DOHH2 (cell line): ENCODE data around the gene SCAMP5.

Experiments
- H3F3A ChIP-seq: fragments of 200-600 bp; sonication (generic), shearing (Covaris generic); 2 replicates; pipeline ENCODE4 v1.6.0; 2016; ENCODE audit warnings: antibody characterized with exemption, mild to moderate bottlenecking; ENCODE audit not compliant: control insufficient read depth, insufficient read depth
- H3K27ac ChIP-seq: fragments of 200-600 bp; sonication (generic); 2 replicates; pipeline ENCODE4 v1.5.1; 2014; ENCODE audit warnings: low read depth, mild to moderate bottlenecking, low read length, moderate library complexity
- H3K27me3 ChIP-seq: fragments of 200-600 bp; sonication (generic); 2 replicates; pipeline ENCODE4 v1.6.1; 2014; ENCODE audit warnings: mild to moderate bottlenecking, low read length, mixed read lengths; ENCODE audit not compliant: control insufficient read depth
- H3K36me3 ChIP-seq: fragments of 200-600 bp; sonication (generic); 2 replicates; pipeline ENCODE4 v1.6.1; 2014; ENCODE audit warnings: mild to moderate bottlenecking, low read length, moderate library complexity, mixed read lengths; ENCODE audit not compliant: control insufficient read depth
- H3K4me1 ChIP-seq: fragments of 200-600 bp; sonication (generic); 2 replicates; pipeline ENCODE4 v1.6.1; 2014; ENCODE audit warnings: mild to moderate bottlenecking, low read length, mixed read lengths; ENCODE audit not compliant: control insufficient read depth
- H3K4me2 ChIP-seq: fragments of 200-600 bp; sonication (generic); 2 replicates; pipeline ENCODE4 v1.6.0; 2014; ENCODE audit warnings: mild to moderate bottlenecking, low read length, moderate library complexity
- H3K4me3 ChIP-seq: fragments of 200-600 bp; sonication (generic); 2 replicates; pipeline ENCODE4 v1.5.1; 2014; ENCODE audit warnings: mild to moderate bottlenecking, low read length, mixed read lengths
- H3K79me2 ChIP-seq: fragments of 200-600 bp; sonication (generic); 2 replicates; pipeline ENCODE4 v1.6.1; 2014; ENCODE audit warnings: mild to moderate bottlenecking, low read length, mixed read lengths; ENCODE audit not compliant: control insufficient read depth
- H3K9me2 ChIP-seq: fragments of 200-600 bp; sonication (generic); replicated peaks from 2 replicates; pipeline ENCODE4 v1.6.1; 2014; ENCODE audit warnings: mild to moderate bottlenecking, low read length, mixed read lengths; ENCODE audit not compliant: control insufficient read depth
- H3K9me3 ChIP-seq: fragments of 200-600 bp; sonication (generic); 2 replicates; pipeline ENCODE4 v1.6.1; 2014; ENCODE audit warnings: antibody characterized with exemption, low read length, mixed read lengths; ENCODE audit not compliant: control insufficient read depth, insufficient read depth
- H4K20me1 ChIP-seq: fragments of 200-600 bp; sonication (generic); 2 replicates; pipeline ENCODE4 v1.6.0; 2014; ENCODE audit warnings: low read depth, mild to moderate bottlenecking, antibody characterized with exemption, low read length, moderate library complexity; ENCODE audit not compliant: control insufficient read depth, insufficient read depth
- EZH2phosphoT487 ChIP-seq: fragments of 200-600 bp; sonication (generic); IDR thresholded peaks from 2 replicates; pipeline ENCODE4 v1.6.1; 2017; ENCODE audit warnings: borderline replicate concordance, mild to moderate bottlenecking, antibody characterized with exemption, low read length, moderate library complexity, mixed read lengths
- TF ChIP-seq, protein P1 (sequence below): fragments of 200-600 bp; sonication (generic); IDR thresholded peaks from one replicate; pipeline ENCODE4 v1.5.1; 2014; ENCODE audit warnings: antibody characterized with exemption, mild to moderate bottlenecking, low read depth, low read length; ENCODE audit not compliant: poor library complexity, severe bottlenecking

Gene SCAMP5

DNA sequence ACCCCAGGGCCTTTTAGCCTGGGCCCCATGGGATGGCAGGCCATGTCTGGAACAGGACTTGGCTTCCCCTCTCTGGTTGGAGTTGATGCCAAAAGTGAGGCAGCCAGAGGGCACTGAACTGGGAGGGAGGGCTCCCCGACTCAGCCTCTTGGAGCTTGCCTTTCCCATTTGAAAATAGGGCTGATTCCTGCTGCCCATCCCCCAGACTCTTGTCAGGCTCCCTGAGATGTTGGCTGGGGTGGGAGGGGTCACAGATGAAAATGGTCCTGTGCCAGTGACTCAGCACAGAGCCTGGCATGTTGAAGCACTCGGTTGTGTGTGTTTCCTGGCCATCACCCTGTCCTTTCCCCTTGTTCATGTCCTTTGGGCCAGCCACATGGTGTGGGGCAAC, 34.7 kb downstream of the SCAMP5 start:
- Histone ChIP-seq H3K4me3 (no peak overlapping the region), H3K9me3 (no peaks in the 10 kb centered on the region), H3F3A (0 out of 2 replicates have a peak, but pooled peaks cover 3% of the 10 kb centered on the region), H3K9me2 (no peaks in the 10 kb centered on the region), H3K27ac (no peak overlapping the region), H3K4me1 (peaks cover 19% of the 10 kb centered on the region), H3K4me2 (peak overlapping the region; percentile 40; the same call in 1 of the 2 replicates), H3K79me2 (peaks cover 28% of the 10 kb centered on the region), H3K36me3 (peaks cover 33% of the 10 kb centered on the region), H4K20me1 (0 out of 2 replicates have a peak, but pooled peaks cover 6% of the 10 kb centered on the region), H3K27me3 (no peaks in the 10 kb centered on the region)
- no peak for TF ChIP-seq EZH2phosphoT487
- TF ChIP-seq, protein P1, sequence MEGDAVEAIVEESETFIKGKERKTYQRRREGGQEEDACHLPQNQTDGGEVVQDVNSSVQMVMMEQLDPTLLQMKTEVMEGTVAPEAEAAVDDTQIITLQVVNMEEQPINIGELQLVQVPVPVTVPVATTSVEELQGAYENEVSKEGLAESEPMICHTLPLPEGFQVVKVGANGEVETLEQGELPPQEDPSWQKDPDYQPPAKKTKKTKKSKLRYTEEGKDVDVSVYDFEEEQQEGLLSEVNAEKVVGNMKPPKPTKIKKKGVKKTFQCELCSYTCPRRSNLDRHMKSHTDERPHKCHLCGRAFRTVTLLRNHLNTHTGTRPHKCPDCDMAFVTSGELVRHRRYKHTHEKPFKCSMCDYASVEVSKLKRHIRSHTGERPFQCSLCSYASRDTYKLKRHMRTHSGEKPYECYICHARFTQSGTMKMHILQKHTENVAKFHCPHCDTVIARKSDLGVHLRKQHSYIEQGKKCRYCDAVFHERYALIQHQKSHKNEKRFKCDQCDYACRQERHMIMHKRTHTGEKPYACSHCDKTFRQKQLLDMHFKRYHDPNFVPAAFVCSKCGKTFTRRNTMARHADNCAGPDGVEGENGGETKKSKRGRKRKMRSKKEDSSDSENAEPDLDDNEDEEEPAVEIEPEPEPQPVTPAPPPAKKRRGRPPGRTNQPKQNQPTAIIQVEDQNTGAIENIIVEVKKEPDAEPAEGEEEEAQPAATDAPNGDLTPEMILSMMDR: no peak

- Histone ChIP-seq H3K36me3 (peaks cover 30% of the 10 kb centered on the region), H3K4me1 (peaks cover 15% of the 10 kb centered on the region), H3K4me3 (no peak overlapping the region), H3K79me2 (peaks cover 24% of the 10 kb centered on the region), H4K20me1 (0 out of 2 replicates have a peak, but pooled peaks cover 6% of the 10 kb centered on the region), H3K4me2 (no peak overlapping the region), H3K9me3 (no peaks in the 10 kb centered on the region), H3K27me3 (no peaks in the 10 kb centered on the region), H3K9me2 (no peaks in the 10 kb centered on the region), H3F3A (0 out of 2 replicates have a peak, but pooled peaks cover under 1% of the 10 kb centered on the region), H3K27ac (no peak overlapping the region)
- TF ChIP-seq EZH2phosphoT487: no peak
- TF ChIP-seq, protein P1: no peak
These were observed 35.1 kb downstream of the SCAMP5 start for GRCh38 chr15:75030424-75030823.

DNA sequence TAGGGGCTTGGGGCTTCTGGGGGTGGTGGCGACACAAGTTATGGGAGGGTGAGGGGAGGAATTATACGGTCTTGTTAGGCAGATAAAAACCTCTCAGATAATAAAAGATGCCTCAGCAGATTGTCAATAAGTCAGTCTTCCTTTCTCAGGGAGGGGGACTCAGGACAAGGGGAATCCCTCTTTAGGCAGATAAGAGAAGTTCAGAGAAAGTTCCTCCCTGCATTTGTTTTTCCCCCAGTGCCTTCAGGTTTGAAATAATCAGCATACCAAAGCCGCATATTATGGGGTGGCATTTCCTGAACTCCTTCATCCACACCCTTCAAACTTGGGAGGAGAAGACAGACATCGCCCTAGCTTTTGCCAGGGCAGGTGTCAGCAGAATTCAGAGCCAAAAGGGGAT, 36.5 kb downstream of the SCAMP5 start:
- Histone ChIP-seq H3K27me3 (no peaks in the 10 kb centered on the region), H3K4me2 (no peak overlapping the region), H3K9me3 (no peaks in the 10 kb centered on the region), H3K79me2 (peaks cover 18% of the 10 kb centered on the region), H3K9me2 (no peaks in the 10 kb centered on the region), H4K20me1 (0 out of 2 replicates have a peak, but pooled peaks cover 6% of the 10 kb centered on the region), H3F3A (no peaks in the 10 kb centered on the region), H3K4me3 (no peak overlapping the region), H3K36me3 (peaks cover 21% of the 10 kb centered on the region), H3K4me1 (peaks cover 13% of the 10 kb centered on the region), H3K27ac (no peak overlapping the region)
- TF ChIP-seq, protein P1: no peak
- TF ChIP-seq EZH2phosphoT487: no peak
